GM13977 (cell line): ENCODE measurements around the gene EIF3L.
"Not testable (repeated sequence)": the region's sequence is repeated elsewhere in the genome, so short reads cannot be mapped to it uniquely, and the experiment has no call there.

Experiments
- DNase-seq: peaks from one replicate; pipeline ENCODE4 v3.0.0; 2012; ENCODE audit warnings: low spot score
- in situ Hi-C: fragments of 300-500 bp; cut with MboI; formaldehyde crosslinking; loops from one replicate; pipeline ENCODE4 v1.12.0; 2022; ENCODE audit warnings: low sequenced_read_pairs, low pct_unique_long_range_greater_than_20kb, mixed read lengths, inconsistent platforms; ENCODE audit not compliant: unreplicated experiment
- TF ChIP-seq, protein P1 (sequence below): IDR thresholded peaks from 2 replicates; pipeline ENCODE4 v1.5.1; 2012; ENCODE audit warnings: mild to moderate bottlenecking, control low read depth; ENCODE audit not compliant: insufficient read depth; ENCODE audit errors: extremely low read depth, missing control alignments

EIF3L gene

DNA sequence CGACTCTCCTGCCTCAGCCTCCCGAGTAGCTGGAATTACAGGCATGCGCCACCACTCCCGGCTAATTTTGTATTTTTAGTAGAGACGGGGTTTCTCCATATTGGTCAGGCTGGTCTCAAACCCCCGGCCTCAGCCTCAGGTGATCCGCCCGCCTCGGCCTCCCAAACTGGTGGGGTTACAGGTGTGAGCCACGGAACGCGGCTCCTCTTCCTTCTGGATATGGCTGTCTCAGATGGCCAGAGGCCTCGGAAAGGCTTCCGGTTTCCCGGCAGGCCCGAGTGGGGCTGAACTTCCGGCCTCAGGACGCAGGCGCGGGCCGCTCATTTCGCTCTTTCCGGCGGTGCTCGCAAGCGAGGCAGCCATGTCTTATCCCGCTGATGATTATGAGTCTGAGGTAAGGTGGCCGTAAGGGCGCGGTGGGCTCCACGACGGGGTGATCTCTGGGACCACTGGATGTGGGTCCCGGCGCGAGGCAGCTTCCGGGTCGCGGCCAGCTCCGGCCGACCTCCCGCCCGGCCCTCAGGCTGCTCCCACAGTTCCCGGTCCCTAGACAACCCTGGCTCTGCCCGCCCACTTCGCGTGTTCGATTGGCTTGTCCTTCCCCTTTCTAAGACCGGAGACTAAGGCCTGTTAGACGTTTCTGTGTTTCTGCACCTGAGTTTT is at the start of gene EIF3L:
Gene EIF3L, plus strand, starts transcription at position 331 of the 663 bp plus-strand sequence. Its CDS starts 31 bp downstream, at position 362.
- DNase-seq: peak; percentile 94
- TF ChIP-seq, protein P1, sequence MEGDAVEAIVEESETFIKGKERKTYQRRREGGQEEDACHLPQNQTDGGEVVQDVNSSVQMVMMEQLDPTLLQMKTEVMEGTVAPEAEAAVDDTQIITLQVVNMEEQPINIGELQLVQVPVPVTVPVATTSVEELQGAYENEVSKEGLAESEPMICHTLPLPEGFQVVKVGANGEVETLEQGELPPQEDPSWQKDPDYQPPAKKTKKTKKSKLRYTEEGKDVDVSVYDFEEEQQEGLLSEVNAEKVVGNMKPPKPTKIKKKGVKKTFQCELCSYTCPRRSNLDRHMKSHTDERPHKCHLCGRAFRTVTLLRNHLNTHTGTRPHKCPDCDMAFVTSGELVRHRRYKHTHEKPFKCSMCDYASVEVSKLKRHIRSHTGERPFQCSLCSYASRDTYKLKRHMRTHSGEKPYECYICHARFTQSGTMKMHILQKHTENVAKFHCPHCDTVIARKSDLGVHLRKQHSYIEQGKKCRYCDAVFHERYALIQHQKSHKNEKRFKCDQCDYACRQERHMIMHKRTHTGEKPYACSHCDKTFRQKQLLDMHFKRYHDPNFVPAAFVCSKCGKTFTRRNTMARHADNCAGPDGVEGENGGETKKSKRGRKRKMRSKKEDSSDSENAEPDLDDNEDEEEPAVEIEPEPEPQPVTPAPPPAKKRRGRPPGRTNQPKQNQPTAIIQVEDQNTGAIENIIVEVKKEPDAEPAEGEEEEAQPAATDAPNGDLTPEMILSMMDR: no peak
- in situ Hi-C loops: no loop called here

DNA sequence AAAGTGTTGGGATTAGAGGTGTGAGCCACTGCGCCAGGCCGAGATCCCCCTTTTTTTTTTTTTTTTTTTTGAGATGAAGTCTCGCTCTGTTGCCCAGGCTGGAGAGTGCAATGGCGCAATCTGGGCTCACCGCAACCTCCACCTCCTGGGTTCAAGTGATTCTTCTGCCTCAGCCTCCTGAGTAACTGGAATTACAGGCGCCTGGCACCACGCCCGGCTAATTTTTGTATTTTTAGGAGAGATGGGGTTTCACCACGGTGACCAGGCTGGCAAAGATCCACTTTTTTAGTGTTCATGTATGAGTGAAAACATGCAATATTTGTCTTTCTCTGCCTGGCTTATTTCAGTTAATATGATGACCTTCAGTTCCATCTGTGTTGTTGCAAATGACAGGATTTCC is 49.2 kb upstream of the EIF3L start:
- DNase-seq, in situ Hi-C loops: not testable (repeated sequence)

DNA sequence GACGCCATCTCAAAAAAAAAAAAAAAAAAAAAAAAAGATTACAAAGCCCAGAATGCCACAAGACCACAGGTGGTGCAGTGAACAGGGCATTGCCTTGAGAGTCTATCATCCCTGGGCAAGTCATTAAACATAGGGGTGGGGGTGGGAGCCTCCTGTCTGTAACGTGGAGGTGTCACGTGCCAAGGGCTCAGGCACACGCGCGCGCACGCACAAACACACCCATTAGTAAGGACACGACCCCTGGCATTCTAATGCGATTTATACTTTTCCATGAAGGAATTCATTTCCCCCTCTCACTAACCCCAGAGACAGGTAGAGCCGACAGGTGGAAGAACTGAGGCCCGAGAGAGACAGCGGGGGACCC is 47.3 kb upstream of the EIF3L start:
- no peak for DNase-seq
- in situ Hi-C loops: no loop called here

DNA sequence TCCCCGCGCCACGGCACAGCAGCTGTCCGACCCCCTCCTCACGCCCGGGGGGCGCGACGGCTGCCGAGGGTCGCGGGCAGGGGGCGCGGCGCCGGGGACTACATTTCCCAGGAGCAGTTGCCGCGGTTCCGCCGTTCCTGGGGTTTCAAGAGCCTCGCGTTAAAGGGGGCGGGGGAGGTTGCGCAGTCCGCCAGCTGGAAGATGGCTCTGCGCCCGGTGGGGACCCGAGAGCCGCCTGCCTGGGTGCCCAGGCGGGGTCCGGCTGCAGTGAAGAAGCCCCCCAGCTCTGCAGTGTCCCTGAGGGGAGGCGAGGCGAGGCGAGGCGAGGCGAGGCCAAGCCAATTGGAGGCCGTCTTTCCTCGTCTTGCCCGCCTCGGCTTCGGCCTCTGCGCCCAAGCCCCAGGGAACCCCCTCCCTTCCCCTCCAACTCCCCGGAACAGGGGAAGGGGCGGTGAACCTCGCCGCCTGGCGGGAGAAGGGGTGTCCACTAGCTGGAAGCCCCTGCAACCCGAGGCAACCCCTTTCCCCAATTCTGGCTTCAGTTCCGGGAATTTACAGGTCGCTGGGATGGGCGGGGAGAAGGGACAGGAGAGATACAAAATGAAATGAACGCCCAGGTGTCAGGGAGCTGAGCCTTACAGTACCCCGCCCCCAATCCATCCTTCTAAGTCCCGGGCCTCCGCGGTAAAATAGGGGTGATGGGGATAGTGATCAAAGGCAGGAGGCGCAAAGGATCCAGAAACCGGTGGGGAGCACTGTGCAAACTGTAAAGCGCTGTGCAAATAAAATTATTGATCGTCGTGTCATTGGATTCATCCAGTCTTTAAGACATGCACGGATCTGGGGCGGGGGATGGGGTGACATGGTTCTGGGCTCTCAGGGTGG is 46.7 kb upstream of the EIF3L start:
- DNase-seq: peak; percentile 49
- in situ Hi-C loops: no loop called here
- TF ChIP-seq, protein P1: no peak

More for the DNA sequence above, 47.3 kb upstream of the EIF3L start:
- TF ChIP-seq, protein P1: no peak

DNA sequence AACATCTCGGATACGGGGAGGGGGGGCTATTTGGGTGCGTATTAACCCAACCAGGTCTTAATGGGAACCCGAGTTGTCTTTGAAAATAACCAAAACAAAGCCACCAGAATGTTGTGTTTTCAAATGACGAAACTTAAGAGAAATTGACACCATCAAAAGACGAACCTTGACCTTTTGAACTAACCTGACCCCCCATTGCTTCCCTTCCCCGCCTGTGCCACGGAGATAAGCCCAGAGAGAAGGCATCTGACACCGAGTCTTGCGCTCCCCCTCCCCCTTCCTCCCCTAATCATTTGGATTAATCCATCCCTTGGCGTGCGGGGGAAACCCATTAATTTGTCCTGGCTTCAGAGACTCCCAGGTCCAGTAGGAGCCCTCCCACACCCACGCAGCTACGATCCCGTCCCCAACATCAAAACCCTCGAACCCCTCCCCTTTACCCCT is 46.0 kb upstream of the EIF3L start:
- TF ChIP-seq, protein P1: no peak
- no peak for DNase-seq
- in situ Hi-C loops: no loop called here

DNA sequence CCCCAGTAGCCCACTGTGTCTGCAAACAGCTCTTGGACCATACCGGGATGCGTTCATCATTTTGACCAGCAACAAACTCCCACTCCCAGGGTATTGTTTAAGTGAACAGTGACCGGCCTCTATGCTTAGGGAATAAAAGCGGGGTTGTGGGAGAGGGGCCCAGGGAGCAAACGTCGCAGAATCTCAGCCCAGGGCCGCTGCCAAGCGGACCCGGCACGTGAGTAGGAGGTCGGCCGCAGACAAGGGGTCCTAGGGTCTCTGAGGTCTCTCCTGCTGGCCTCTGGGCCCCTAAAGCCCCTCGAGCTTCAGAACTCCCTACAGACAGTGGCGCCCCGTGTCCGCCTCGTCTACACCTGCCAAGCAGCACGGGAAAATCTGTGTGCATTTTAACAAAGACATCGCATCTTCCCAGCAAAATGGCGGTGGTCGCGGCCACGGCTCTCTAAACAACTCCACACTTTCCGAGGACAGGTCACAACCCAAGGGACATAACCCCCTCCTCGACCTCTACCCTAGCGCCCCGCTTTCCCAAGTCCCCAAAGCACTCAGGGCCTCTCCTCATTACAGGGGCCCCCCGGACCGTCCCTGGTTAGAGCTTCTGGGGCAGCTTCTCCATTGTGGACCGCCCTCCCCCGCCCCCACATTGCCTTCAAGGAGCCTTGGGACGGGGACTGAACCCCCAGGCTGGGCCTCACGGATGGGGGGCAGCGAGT is 45.4 kb upstream of the EIF3L start:
- in situ Hi-C loops: no loop called here
- no peak for DNase-seq
- TF ChIP-seq, protein P1: no peak

DNA sequence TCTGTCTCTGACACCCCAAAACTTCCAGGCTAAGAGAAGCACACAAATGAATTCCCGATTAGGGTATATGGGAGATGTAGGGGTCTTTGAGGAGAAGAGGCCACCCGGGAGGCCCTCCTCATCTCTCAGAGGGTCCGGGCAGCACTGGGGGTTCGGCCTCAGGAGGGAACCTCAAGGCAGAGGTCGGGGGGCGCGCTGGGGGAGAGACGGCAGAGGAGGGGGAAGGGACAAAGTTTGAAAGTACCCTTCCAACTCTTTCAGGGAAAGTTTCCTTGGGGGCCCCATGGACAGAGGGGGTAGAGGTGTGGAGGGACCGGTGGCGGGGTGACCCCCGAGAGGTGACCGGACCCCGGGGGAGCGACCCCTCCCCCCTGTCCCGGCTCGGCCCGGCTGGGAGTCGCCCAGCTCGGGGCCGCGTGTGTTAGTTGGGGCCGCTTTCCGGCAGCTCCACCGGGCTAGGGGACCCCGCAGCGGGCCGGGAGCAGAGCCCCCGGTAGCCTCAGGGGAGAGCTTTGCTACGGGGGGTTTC is 44.8 kb upstream of the EIF3L start:
- in situ Hi-C loops: no loop called here
- DNase-seq: no peak
- TF ChIP-seq, protein P1: no peak
